HG02981 (cell line): ENCODE results near the gene FDX2.

ENCODE experiments used
- ATAC-seq: cut with Tn5 transposase; IDR thresholded peaks from one replicate; pipeline ENCODE4 v1.9.1; 2021; ENCODE audit warnings: mild to moderate bottlenecking, moderate library complexity; ENCODE audit not compliant: unreplicated experiment

The FDX2 gene

DNA sequence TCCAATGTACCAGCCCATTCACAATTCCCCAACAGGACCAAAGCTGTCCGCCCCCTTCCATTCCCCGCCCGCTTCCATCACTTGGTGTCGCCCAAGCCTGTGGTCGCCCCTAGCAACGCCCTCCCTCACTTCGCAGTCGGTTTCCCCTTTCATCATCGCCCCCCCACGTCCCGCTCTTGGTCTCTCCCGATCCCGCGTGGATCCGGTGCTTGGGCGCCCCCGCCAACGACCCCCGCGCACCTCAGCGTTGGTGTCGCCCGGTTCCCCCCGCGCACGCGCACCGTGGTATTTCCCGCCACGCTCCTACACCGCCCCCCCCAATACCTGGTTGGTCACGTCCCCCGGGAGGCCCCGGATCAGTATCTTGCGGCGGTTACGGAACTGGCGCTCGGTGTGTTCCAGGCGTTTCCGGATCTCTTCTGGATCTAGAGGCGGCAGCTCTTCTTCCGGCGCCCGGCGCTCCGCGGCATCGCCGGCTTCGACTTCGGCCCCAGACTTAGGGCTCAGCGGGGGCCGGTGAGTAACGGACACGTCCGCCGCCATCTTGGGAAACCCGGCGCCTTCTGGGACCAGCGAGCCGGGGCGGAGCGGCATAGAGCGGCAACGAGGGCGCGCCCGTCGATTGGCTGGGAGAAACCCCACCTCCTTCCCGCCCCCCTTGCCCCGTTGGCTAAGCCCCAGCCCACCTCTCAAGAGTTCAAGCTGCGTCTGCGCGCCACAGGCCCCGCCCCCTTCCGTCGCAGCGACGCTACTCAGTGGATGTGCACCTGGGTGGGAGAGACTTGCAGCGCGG is 17.3 kb upstream of the FDX2 start, which contains the start of gene RAVER1:
TSS of gene RAVER1 (minus strand) at position 565 of the 793 bp plus-strand sequence. CDS start at position 543, 22 bp downstream.
- peak; percentile 83 for ATAC-seq

DNA sequence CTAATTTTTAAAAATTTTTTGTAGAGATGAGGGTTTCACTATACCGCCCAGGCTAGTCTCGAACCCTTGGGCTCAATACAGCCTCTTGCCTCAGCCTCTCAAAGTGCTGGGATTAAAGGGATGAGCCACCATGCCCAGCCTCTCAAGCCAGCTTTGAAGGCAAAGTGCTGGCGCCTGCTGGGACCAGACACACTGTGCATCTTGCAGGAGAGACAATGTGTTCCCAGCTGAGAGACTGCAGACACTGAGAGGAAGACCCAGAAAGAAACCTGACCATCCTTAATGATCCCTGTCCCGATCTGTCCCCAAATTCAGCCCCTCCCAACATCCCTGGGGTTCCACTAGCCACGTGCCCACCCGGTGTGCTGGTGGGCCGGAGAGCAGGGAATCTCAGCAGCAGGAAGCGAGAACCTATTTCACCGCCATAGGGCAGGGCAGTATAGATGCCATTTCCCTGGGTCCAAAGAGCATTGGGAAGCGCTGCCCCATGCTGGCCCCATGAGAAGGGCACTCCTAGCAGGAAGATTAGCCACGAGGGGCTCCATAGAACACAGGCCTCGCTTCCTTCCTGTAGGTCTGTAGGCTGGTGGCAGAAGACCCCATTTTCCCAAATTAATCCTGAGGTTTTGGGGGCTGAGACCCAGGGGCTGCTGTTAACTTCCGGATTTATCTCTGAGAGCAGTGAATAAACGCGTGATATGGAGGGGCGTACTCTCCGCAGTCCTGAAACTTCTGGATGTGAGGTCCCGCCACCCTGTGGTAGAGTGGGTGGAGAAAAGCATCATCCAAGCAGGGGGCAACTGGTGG is 16.5 kb upstream of the FDX2 start:
- no peak for ATAC-seq

DNA sequence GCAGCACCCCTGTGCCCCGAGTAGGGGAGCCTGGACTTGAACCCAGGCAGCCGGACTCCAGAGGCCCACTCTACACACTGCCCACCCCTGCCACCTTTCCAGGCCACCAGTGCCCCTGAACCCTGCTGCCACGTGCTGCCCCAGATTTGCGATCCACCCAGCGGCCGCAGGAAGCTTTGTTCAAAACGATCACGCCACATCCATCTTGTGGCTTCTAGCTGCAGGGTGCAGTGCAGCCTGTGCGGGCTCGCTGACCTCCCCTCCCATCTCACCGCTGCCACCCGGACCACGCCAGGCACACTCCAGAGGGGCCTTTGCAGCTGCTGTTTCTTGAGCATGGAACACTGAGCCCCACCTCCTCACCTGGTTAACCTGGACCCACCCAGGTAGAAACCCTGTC is 13.7 kb upstream of the FDX2 start:
- no peak for ATAC-seq

DNA sequence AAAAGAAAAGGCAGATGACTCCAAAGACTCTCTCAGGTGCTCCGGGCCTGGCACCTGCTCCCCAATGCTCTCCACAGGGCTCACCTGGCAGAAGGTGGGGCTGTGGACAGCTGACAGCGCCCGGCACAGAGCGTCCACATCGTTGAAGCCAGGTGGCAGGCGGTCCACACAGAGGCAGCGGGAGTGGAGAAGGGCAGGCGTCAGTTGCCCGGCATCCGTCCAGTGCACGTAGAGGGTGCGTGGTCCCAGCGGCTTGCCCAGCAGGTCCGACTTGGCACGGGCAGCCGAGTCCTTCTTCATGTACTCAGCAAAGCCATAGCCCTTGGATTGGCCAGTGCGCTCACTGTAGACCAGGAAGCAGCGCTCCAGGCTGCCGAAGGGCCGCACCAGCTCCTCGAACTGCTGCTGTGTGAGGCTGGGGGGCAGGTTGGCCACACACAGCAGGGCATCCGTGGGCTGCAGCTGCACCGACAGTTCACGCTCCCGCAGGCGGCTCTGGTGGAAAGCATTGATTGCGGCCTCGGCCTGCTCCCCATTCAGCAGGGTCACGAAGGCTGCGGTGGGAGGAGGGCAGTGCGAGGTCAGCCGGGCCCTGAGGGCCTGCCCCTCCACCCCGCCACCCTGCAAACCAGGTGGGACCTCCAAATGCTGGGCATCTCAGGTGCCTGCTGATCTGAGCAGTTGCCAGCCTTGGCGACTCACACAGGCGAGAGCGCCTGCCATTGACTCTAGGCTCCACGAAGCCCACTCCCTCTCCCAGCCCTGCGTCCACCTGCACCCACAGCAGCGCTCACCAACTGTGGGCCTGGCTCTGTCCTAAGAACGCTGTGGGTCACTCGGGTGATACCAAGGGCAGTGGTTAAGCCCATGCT is 13.0 kb upstream of the FDX2 start:
- ATAC-seq, result no peak

DNA sequence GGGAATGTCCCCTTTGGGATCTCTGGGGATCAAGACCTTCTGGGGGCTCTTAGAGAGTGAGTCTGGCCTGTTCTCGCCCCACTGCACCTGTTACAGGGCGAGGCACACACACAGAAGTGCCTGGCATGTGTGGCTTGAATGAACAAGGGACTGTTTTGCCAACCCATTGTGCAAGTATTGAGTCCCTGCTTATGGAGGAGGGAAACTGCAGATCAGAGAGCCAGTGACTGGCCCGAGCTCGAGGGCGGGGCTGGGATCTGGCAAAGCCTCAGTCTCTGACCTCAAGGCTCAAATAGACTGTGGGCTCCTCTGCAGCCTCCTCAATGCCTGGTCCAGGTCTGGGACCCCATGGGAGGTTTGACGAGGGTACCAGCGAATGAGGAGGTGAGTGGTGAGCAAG is 12.0 kb upstream of the FDX2 start:
- no peak for ATAC-seq

DNA sequence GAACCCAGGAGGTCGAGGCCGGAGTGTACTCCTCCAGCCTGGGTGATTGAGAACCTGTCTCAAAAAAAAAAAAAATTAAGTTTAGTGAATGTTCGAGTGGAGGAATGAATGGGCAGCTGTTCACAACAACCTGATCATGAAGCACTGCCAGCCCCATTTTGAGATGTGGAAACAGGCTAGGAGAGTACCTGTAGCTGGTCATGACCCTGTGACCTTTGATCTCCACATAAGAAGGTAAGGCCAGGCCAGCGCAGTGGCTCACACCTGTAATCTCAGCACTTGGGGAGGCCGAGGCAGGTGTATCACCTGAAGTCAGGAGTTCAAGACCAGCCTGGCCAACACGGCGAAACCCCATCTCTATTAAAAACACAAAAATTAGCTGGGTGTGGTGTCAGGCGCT is 9.9 kb upstream of the FDX2 start:
- no peak for ATAC-seq

DNA sequence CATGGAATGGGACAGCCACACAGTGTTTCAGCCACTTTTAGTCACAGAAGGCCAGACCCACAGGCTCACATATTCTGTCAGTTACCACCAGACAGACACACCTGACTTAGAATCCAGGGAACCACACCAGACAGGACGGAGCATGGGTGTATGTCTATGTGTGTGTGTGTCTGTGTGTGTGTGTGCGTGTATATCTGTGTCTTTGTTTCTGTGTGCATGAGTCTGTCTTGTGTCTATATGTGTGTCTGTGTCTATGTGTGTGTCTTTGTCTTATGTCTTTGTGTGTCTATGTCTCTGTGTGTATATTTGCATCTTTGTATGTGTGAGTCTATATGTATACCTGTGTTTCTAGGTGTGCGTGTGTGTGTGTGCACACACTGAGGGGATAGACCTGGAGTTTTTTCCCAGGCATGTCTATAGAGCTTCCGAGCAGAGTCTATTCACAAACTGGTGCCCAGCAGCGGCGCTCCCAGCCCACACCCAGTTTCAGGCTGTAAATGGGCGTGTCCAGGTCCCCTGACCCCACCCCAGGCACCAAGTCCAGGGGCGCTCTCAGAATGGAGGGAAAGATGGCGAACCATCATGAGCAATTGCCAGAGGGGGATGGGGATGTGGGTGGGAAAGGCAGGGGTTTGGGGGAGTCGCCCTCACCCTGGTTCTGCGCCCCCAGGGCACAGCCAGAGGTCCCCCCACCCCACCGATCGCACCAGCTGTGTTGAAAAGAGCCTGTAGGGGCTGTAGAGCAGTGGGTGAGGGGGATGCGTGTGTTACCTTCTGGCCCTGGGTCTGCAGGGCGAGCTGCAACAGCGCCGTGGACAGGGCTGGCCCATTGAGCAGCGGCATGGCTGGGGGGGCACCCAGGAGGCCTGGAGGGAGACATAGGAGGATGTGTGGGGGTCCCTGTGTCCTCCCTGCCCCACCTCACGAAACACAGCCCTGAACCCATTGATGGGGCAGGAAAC is 6.3 kb upstream of the FDX2 start:
- ATAC-seq, result no peak

DNA sequence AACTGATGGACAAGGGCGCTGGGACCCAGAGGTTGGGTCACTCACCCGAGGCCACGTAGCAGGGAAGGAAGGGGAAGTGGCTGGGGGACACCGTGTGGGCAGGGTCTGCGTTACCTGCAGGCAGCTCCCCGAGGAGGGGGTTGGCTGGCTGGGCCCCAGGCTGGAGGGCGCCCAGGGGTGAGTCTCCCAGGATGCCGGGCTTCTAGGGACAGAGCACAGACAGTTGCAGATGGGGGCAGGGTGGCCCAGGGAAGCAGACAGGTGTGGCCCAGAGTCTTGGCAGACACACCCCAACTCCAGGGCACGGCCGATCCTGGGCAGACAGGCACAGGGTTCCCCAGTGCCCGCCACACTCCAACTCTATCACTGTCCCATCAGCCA is 5.6 kb upstream of the FDX2 start:
- ATAC-seq, result no peak

DNA sequence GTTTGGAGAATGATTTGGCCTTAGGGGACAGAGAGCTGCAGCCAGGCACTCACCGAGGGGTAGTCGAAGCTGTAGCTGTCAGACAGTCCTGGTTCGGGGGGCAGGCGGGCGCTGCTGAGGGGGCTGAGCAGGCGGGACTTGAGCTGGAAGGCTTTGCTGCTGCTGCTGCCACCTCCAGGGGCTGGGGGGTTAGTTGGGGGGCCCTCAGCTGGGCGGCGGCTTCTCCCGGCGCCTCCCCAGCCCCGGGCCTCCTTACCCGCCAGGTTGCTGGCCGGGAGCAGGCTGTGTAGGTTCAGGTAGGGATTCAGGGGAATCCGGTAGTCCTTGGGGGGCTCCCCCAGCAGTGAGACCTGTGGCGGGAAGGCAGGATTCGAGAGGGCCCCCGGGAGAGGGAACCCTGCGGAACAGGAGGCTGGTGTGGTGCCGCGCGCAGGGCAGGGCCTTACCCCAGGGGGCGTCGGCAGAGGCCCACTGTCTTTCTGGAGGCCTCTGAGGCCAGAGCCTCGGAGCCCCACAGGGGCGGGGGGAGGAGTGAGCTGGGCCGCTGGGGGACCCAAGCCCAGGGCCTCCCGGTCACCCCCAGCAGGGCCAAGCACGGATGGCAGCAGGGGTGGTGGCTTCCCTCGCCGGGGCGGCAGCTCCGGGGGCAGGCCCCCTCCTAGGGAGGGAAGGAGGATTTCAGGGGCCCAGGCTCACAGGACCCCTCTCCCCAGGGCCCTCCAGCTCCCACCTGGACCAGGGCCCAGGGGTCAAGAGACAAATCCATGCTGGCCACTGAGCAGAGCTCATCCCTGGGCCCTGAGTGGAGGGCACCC is 5.0 kb upstream of the FDX2 start:
- no peak for ATAC-seq

DNA sequence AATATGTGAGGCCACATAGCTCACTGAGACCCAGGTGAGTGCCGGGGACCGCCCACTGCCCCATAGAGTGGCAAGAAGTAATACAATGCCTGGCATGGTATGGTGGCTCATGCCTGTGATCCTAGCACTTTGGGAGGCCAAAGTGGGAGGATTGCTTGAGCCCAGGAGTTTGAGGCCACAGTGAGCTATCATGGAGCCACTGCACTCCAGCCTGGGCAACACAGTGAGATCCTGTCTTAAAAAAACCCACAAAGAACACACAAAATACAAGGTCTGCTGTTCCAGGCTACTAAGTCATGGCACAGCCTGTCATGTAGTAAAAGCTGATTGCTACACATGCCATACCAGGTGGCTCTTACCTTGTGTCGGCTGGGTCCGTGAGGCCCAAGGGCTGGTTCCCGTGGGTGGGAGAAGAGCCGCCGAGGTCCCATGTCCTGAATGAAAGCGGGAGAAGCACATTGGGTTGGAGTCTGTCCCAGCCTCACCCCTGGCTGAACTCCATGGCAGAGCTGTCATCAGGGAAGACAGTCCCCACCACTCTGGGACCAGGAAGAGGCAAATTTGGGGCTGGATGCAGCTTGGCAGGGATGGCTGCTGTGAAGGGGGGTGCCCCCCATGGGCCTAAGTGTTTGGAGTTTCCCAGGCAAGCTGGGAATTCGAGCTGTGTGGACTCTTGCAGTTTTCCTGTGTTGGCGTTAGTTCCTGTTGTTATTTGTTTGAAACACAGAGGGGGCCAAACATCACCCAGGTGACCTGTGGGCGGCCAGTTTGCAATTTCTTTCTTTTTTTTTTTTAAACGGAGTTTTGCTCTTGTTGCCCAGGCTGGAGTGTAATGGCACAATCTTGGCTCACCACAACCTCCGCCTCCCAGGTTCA is 3.2 kb upstream of the FDX2 start:
- no peak for ATAC-seq

DNA sequence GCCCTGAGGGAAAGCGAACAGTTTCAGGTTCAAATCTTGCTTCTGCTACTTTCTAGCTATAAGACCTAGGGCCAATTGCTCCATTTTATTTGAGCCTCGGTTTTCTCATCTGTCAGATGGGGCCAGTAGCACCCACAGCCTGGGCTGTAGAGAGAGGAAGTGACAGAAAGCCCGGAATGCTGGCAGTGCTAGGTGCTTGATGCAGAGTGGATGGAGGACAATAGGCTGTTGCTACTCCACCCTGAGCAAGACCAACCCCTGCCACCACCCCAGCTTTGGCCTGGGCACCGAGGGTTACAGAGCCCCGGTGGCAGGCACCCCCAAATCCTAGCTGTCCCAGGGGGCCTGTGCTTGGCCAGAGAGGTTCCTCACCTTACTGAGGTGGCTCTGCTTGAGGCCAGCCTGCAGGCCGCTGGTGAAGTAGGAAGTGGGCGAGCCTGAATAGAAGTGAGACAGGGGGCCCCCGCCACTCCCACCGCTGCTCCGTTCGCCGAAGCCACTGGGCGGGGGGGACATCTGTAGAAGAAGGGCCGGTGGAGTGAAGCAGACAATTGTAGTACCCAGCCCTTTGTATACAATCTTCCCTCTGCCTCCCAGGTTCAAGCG is 2.1 kb upstream of the FDX2 start:
- no peak for ATAC-seq

DNA sequence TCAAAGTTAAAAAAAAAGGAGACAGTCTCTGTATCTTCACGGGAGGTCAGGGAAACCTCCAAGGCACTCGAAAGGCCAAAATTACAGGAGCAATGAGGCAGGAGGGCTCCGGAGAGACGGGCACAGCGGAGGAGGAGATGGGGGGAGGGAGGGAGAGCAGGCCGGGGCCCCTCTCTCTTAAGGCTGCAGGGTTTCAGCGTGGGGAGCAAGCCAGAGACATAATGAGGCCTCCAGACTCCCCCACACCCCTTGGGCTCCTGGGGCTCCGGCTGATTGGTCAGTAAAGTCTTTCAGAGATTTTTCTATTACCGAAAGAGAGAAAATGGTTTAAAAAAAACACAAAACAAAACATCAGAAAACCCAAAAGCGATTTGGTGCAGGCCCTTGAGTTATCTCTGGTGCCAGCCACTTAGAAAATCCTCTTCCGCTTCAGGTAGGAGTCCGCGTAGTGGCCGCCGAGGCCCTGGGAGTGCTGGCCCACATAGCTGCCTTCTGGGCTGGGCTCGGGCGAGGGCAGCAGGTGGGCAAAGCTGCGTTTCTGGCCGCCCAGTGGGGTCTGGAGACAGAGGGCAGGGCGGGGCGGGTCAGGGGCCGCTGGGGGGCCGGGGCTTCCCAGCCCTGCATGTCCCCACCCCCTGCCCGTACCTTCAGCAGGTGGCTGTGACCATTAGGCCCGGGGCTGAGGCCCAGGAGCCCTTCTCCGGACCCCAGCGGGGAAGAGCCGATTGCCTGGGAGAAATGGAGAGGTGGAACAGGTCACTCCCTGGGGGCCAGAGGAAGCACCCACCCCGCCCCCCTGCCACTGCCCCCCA is 1.4 kb upstream of the FDX2 start:
- no peak for ATAC-seq

DNA sequence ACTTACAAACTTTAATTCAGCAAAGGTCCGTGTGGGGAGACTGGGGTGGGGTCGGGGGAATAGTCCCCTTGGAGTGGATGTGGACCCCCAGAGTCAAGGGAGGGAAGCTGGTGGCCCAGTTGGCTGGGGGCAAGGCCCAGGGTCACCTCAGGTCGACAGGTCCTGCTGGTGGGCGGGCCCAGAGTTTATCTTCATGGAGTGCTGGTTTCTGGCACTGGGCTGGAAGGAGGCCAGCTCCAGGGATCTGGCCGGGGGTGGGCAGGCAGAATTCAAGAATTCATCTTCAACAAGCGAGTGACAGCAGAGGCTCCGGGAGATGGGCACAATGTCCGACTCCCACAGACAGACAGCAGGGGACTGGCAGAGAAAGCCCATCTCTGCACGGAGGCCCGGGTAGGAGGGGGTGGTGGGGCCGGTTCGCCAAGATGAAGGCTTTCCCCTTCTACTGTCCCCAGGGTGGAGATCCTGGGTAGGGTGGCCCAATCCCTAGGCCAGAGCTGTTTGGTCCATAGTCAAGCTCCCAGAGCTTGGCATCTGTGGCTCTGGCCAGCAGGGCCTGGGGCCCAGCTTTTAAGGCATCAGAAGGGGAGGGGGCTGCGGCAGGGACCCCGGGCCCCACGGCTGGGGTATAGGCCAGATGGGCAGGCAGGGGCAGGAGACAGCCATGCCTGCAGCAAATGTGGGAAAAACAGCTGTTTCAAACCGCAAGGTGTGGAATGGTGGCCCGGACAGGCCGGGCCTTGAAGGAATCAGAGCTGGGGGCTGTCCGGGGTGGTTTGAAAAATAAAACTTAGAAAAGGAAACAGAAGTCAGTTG is 622 bp upstream of the FDX2 start:
- no peak for ATAC-seq

DNA sequence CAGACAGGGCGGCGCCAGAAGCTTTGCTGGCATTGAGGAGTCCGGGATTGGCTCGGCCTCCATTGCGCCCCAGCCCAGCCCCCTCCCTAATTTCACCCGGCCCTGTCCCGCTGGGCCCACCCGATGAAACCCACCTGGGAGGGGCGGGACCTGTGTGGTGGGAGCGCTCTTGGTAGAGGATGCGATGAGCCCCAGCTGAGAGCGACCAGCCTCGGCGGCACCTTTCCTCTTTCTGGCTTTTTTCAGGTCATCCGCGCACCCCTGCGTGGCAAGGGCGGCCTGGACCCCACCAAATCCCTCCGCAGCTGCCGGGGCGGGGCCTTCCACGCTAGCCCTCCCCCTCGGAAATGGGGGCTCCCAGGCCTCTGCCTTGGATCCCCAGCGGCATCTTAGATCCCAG is 6.4 kb downstream of the FDX2 start, which contains the start of gene ZGLP1:
TSS of gene ZGLP1 (minus strand) at position 393 of the 400 bp plus-strand sequence.
- ATAC-seq, result no peak

DNA sequence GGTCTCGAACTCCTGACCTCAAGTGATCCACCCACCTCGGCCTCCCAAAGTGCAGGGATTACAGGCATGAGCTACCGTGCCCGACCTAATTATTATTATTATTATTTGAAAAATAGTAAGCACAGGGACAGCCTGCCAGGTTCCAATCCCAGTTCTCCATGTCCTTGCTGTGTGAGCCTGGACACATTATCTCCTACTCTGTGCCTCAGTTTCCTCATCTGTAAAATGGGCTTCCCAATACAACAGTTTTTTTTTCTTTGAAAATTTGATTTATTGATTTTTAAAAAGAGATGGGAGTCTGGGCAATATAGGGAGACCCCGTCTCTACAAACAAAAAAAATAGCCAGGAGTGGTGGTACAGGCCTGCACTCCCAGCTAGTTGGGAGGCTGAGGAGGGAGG is 9.5 kb downstream of the FDX2 start:
- no peak for ATAC-seq

DNA sequence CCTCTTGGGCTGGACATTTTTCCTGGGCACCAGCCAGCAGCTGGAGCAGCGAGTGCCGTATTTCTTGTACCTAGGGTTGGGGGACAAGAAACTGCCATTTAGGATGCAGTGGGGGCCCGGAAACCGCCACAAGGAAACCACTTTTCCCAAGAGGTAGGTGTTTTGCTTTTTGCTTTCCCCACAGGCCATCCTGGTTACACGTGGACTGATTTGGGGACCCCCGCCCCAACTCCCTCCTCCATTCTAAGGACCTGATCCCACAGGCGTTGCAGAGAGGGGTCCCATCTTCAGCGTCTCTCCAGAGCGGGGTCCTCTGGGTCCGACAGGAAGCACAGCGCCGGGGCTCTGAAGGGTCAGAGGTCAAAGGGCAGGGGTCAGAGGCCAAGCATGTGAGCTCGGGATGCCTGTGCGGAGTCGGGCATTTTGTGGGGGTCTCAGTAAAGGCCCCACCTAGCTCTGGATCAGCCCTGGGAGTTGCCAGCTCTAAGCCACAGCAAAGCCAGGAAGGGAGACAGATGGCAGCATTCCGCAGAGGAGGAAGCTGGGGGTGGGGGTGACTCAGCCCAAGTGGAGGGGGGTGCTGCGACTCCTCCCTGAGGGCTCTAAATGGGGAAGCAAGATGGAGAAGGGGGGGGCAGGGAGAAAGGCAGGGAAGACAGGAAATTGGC is 10.5 kb downstream of the FDX2 start:
- ATAC-seq, result no peak
